HG03045 (cell line): ENCODE measurements around the gene TMEM238L.

Experiments
- ATAC-seq: cut with Tn5 transposase; IDR thresholded peaks from one replicate; pipeline ENCODE4 v1.9.1; 2021; ENCODE audit warnings: mild to moderate bottlenecking, moderate library complexity; ENCODE audit not compliant: unreplicated experiment

Gene TMEM238L

DNA sequence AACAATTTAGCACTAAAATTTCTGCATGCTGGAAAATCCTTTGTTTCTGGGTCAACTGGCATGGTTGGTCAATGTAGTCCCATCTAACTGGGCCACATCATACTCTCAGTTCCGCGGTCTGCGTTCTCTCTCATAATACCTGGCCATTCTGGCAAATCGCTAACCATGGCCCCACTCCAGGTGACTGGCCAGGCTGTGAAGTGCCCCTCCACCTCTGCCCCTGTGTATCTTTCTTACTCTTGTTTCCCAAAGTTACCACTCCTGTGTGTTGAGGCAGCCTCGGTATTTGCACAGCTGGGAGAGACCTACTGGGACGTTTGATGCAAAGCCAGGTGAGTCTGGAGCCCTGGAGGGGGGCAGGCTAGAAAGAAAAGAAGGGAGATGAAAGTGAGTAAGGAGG, 2.0 kb upstream of the TMEM238L start:
- ATAC-seq = no peak

DNA sequence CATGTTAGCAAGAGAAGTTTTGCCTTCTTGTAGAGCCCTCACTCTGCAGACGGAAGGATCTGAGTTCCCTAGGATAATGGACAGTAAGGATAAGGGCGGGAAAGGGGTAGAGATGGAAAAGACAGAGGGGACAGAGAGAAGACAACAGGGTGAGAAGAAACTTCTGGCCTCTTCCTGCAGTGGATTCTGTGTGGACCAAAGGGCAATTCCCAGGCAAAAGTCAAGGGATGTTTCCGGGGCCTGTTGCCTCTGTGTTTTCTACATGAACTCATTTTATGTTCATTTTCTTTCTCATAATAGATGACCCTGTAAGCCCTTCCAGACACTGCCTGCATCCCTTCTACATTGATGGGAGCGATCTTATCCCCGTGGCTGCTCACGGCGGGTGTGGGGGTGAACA, 647 bp upstream of the TMEM238L start:
- ATAC-seq = no peak

DNA sequence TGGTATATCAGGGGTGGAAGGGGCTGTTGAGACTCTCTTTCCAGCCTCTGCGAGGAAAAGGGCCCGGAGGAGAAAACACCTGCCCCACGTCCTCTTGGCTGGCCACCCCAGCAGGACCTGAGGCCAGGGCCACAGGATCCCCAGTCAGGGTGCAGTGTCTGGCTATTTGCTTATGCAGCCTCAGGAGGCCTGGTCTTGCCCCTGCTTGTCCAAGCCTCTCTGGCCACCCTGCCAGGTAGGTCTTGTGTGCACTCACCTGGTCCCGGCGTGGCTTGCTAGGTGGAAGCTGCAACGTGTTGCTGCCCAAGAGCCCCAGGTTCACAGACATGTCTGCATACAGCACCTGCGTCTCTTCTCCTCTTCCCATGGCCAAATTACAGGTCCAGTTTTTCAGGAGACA, 549 bp downstream of the TMEM238L start:
- no peak for ATAC-seq

DNA sequence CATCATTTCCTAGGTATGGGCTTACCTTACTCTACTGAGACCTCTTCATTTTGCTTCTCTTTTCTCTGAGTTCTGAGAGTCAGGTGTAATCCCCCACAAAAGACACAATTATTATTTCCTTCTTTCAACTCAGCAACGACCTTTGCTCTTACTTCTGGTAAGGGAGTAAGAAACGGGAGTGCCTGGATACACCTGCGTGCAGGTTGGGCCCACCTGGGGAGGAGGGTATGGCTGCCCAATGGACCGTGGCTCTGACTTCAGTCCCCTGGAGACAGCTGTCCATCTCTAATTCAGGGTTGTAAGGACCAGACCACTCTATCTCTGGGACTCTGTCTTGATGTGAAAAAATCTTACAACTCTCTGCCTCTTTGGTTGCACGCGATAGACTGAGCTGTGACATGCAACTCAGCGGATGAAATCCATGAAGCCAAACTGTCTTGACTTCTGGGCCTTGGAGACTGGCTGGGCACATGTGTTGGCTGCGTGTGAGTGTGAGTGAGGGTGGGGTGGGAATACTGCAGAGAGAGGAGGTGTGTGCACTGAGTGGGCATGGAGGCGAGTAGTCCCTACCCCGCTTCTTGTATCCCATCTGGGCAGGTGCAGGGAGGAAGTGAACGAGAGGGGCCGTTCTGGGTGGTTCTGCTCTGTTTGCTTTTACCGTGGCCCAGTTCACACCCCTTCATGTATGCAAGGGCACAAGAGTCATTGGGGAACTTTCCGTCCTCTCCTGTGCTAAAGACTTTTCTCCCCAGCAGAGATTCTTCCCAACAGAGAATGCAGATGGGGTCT, 1.2 kb downstream of the TMEM238L start:
- ATAC-seq = no peak

DNA sequence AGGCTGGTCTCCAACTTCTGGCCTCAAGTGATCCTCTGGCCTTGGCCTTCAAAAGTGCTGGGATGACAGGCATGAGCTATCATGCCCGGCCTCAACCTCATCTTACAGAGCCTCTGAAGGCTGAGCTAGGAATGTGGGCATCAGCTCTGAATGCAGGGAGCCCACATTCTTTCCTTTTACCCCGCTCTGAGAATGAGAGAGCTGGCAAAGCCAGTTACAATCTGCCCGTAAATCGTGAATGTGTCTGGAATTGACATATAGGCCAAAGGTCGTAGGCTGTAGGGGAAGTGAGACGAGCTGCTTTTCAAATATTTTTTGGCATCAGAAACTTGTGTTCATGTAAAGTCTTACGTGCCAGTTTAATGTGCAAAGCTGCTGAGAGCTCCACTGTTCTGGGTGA, 4.5 kb downstream of the TMEM238L start:
- ATAC-seq = no peak

DNA sequence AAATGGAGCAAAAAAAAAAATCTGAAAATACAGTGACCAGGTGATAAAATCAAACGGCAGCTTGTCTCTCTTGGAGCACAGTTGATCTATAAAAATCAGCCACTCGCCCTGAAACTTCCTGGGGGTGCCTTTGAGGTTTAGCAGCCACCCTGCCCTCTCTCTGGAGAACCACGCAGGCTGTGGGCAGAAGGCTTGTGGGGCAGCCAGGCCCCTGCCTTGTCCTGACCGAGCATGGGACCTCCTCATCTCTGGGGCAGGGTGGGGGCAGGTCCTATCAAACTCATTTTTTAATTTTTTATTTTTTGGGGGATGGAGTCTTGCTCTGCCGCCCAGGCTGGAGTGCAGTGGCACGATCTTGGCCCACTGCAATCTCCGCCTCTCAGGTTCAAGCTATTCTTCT, 5.0 kb downstream of the TMEM238L start:
- ATAC-seq = no peak

DNA sequence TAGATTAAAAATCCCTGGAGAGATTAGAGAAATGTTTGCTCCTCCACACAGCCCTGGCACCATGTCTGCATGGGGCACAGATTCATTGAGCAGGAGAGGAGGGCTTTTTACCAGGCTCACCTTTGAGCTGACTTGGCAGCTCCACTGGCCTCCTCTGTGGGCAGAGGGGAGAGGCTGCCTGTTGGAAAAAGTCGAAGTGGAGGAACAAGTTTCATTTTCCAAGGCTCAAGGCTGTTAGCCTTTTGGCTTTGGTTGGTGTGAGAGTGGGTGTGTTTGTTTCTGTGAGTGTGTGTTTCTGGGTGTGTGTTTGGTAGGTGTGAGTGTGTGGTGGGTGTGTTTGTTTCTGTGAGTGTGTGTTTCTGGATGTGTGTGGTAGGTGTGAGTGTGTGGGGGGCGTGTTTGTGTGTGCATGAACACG, 5.6 kb downstream of the TMEM238L start:
- ATAC-seq = no peak

DNA sequence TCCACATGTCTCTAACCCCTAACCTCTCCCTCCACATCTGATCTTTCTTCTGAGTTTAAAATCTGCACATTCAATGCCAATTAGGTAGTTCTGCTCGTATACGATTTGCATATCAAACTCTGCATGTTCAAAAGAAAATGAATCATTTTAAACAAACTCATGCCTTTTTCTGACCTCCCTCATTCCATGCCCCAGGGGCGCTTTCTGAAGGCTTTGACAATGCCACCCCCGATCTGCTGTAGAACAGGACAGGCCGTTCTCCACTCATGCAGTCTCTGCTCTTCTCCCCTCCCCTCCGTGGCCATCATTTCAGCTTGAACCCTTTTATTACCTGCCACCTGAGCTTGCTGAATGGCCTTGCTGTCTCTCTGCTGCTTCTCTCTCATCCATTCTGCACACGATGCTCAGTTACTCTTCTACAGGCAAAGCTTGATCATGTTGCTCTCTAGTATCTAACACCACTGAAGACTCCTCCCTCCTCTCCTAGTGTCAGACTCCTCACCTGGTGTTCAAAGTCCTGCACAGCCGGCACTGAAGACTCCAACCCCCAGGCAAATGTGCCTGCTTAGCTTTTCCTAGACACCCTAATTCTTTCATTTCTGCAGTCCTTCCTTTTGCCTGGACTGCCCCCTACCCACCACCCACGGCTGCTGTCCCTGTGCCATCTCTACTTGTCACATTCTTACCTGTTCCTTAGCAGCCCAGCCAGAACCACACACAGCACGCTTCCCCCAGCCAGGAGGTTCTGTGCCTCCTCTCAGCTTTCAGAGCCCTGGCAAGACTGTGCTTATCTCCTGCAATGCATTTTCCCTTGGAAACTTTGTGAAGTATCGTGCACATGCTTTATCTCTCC, 6.2 kb downstream of the TMEM238L start:
- no peak for ATAC-seq

DNA sequence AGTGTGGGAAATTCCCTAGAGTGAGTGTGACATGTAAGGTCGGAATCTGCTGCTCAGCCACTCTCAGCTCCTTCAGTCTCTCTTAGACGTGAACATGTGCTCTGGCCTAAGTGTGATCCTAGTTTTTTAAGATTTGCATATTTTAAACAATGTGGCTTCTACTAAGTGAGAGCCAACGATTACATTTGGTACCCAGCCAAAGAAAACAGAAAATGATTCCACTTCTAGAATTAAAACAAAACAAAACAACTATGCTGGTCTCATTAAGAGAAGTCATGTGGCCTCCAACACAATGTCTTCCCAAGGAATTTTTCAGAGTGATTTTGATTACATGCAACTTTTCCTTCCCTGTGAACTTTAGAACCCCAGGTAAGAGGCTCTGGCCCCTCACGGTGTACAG, 10.1 kb downstream of the TMEM238L start:
- ATAC-seq = no peak

DNA sequence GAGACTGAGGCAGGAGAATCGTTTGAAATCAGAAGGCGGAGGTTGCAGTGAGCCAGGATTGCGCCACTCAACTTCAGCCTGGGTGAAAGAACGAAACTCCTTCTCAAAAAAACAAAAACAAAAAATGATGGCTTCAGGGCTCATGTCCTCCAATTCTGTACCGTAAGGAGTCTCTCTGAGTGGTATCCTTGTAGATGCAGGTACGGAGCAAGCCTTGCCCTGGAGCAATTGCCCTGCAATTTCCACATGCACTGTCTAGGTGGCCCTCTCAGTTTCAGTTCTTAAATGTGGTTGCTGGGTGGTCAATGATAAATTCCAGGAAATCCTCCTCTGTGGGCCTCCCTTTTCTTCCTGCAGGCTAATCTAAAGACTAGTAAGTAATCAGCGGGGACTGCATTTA, 10.6 kb downstream of the TMEM238L start:
- no peak for ATAC-seq

DNA sequence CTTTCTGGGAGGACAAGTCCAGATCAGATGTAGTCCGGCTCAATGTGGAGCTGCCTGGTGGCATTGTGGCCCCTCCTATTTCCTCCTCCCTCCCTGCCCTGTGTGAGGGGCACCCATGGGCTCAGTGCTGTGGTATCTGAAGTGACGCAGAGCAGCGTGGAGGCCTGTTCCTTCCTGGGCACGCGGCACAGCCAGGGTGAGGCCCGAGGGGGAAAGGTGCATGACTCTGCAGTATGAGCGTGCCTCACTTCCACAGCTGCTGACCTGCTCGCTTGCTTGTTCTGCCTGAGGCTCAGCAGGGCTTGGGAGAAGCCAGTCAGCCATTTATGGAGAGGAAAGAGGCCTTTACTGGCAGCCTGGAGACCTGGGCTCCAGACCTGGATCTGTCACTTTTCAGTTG, 11.7 kb downstream of the TMEM238L start:
- ATAC-seq = no peak

DNA sequence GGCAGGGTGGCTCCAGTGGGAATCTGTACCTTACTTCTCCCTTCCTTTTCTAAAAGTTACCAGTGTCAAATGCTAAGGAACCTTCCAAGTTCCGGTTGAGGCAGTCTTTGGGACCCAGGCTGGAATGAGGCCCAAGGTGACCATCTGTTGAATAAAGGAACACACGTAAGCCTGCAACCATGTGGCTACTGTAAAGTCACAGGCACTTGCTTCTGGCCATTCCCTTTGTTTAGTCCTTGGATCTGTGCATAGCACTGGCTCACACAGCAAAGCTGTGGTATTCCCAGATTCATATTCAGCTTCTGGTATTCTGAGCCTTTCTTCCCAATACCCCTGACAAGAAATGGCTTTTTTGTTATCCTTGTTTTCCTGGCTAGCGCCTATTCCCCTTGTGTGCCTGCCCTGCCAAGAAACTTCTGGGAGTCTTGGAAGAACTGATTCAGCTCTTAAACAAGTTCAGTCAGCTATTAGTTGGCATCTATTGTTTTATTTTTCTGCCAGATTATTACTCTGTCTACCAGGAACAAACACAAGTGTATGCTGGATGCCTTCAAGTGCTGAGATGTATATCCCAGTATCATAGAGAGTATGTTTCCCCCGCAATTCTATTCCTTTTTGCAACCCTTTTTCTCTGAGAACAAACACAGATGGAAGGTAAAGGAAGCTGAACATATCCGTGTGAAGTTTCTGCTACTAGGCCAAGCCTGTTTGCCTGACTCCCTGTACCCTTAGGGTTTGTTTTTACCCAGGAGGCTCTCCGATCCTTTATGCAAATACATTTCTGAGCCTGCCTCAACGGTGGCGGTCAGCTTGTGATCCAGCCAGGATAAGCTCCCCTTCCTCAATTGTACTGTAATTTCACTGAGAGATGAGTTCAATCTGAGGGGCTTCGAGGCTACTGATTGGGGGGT, 13.2 kb downstream of the TMEM238L start:
- ATAC-seq = no peak

DNA sequence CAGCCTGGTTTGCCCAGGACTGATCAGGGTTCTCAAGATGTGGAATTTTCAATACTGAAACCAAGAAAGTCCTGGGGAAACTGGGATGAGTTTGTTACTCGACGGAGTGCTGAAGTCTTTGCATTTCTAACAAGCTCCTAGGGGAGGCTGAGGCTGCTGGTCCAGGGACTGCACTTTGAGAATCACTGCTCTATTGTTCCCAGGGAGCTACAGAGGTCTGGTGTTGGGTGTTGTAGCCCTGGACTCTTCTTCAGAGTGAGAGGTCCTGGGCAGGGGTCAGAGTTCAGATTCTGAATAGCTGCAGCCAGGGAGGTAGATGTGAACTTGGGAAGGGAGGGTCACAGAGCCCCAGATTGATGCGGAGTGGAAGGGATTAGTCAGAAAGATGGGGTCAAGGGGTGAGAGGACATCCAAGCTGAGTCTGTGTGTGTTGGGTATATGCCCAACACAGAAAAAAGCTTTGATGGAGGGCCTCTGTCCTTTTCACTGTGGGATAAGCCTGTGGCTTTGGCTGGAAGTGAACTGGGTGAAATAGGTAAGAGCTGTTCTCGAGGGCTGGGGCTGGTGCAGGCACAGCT, 14.1 kb downstream of the TMEM238L start:
- no peak for ATAC-seq

DNA sequence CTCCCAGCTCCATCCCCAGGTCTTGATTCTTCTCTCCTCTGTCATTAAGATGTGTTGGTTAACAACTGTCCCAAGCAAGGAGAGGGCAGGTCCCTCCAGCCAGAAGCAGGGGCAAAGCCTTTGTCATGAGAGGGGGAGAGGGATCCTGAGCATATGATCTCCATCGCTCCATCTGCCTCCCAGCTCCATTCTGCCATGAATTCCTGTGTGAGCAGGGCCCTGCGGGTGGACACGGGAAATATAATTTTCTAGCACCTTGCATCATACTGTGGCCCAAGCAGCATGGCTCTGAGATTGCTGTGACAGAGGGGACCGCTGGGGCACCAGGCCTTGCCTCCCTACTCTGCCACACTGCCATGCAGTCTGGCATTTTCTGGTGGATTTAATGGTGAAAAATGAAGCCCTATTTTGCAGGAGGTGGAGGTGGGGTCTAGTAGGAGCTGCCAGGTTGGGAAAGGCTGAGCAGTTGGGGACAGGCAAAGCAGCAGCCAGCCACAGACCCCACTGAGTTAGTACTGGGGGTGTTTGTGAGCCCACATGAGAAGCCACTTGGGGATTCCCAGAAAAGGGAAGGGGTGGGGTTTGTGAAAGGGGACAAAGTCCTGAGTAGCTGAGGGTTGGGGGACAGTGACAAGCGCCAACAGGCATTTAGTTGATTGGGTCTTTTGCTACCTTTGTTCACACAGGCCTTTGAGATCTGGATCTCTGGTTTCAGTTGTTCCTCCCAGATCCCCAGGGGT, 16.4 kb downstream of the TMEM238L start:
- no peak for ATAC-seq

DNA sequence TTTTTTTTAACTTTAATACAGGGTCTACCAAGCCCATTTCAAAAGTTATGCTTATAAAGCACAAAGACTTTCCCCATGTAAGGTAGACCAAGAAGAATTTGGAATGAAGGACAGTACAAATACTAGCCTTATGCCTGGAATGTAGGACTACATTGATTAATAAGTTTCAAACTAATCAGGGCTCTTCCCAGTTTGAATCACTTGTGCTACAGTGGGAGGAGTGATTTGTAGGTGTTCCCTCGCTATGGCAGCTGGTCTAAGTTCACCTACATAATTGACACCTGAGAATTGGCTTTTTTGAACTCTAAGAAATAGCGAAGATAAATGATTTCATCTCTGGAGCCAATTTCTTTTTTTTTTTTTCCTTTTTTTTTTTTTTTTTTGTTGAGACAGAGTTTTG, 18.6 kb downstream of the TMEM238L start:
- ATAC-seq = no peak

DNA sequence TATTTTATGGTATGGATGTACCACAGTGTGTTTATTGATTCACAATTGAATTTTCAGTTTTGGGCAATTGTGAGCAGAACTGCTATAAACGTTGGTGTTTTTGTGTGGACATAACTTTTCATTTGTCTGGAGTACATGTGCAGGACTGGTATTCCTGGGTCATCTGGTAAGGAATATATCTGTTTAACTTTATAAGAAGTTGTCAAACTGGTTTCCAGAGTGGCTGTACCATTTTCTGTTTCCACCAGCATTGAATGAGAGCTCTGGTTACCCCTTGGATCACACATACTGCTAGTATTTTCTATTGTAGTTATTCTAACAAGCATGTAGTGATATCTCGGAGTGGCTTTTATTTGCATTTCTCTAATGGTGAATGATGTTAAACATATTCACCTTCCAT, 24.3 kb downstream of the TMEM238L start:
- no peak for ATAC-seq

DNA sequence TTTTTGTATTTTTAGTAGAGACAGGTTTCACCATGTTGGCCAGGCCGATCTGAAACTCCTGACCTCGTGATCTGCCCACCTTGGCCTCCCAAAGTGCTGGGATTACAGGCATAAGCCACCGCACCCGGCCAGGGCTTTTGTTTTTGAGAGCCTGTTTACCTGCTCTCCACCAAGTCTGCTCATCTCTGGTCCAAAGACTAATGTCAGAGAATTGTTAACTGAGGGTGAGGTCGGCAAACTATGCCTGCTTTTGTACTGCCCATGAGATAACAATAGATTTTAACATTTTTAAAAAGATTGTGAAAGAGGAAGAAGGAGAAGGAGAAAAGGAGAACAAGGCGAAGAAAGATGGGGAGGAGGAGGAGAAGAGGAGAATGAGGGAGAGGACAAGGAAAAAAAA, 26.0 kb downstream of the TMEM238L start:
- ATAC-seq = no peak

DNA sequence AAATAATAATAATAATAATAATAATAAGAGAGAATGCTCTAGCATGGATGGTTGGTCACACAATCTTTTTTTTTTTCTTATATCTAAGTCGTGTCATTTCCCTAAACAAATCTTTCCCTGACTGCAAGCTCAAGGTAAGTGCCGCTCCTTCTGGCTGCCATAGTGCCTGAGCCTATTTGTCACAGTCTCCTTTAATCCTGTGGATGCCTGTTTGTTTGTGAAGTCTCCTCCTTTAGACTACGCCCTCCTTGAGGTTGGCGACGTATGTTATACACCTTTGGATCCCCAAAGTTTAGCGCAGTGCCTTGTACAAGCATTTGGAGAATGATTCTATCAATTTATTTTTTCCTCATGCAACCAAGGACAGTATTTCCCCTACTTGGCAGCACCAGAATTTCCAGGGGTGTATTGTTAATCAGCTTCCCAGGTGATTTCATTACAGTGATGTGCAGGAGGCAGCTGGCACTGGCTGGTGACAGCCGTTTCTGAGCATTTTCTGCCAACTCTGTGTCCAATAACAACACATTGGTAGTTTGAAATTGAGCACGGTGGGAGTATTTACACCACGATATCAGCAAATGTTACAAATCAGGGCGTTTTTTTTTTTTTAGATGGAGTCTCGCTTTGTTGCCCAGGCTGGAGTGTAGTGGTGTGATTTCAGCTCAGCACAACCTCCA, 26.6 kb downstream of the TMEM238L start:
- no peak for ATAC-seq

DNA sequence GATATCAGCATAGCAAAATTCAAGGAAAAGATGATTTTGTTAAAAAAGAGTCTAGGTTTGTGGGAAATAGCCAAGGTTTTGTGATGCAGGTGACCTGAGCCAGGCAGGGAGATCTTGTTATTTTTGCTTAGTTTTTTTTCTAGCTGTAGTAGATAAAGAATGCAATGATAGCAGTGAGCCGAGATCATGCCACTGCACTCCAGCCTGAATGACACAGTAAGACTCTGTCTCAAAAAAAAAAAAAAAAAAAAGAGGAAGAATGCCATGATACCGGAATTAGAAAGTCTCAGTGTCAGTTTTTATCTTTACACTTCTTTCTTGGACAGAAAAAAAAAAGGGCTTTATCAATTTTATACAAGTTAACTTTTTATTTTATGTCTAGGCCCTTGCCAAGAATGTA, 27.5 kb downstream of the TMEM238L start:
- ATAC-seq = no peak
